HG02973 (cell line): ENCODE measurements around the gene PRSS16.

Source experiments
- ATAC-seq: cut with Tn5 transposase; IDR thresholded peaks from one replicate; pipeline ENCODE4 v1.9.1; 2021; ENCODE audit warnings: moderate library complexity; ENCODE audit not compliant: unreplicated experiment

Gene PRSS16

GRCh38 chr6:27281569-27281968 lies 34.1 kb downstream of the PRSS16 start:
- ATAC-seq, result no peak

- ATAC-seq, result no peak
Observed at GRCh38 chr6:27283279-27283678, 35.8 kb downstream of the PRSS16 start.

GRCh38 chr6:27286141-27286540 lies 38.6 kb downstream of the PRSS16 start:
- ATAC-seq, result no peak

DNA sequence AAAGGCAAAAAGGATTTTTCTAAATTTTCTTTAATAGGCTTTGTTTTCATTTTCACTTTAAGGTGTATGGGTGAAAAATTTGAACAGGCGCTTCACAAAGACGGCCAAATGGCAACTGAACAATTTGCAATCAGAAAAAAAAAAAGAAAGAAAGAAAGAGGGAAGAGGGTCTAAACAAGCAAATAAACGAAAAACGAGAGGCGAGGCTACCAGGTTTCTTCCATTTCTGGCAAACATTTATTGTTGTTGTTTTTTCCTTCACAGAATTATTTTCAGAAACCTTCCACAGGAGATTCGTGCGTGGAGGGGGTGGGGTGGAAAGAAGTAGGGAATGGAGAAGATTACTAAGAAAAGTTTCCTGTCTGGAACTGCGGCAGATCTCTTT lies 40.2 kb downstream of the PRSS16 start:
- ATAC-seq, result no peak

DNA sequence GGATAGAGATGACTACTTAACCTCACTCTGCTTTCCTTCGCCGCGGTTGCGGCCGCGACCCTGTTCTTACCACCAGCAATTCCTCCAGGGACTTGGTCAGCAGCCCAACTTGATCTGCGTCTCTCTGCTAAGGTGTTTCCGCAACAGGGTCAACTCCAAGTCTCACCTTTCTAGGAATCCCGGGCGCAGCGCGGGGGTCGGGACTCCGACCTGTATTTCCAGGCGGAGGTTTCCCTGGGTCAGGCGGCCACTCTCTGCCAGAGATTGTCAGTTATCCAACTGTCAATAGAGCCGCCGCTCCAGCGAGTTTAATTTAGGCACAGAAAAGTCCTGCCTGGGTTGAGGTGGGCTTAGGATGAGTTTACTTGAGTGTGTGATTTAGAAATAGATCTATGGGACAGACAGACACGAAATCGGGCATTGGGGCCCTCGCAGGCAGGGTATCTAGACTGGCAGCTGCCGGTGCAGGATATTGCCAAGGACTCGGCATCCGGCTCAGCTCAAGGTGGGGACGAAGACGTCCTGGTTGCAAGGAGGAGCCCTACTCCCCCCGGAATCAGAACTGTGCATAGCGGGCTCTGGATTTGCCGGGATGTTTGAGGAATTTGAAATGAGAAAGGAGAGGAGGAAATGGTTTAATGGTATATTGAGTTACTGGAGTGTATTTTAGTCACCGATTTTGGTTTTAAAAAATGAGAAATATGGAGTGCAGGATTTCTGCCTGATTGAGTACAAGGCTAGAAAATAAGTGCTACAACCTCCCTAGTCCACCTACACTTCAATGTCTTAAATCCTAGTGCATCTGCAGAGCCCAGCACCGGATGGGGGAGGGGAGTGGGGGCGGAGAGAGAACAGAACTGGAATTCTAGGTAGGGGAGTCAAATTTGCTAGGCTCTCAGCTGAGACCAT lies 40.9 kb downstream of the PRSS16 start:
- no peak for ATAC-seq

DNA sequence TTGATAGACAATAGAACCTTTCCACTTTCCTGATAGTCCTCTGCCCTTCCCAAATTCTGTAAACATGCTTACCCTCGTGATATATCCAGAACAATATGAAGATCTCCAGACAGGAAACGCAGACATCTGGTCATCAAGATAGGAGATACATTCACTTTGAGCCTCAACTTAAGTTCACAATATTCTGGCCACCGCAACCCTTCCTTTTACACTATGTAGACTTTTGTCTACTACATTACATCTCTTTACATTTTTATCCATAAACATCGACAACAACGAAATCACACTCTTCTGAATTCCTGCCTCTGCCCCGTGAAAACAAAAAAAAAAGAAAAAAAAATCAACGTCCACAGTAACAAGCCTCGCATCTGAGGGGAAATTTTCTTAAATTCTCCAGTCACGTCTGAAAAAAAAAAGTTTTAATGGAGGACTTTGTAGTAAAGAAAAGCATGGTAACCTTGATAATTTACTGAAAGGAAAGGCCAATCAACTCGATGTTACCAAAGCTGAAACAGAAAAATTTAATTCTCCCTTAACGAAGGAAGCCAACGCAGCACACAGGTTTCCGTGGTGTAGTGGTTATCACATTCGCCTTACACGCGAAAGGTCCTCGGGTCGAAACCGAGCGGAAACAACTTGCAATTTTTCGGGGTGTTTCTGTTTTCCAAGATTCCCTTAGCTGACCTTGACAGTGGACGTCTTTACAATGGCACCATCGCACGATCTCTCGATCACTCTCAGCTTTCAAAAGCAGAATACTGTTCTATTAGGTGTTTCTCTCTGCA lies 42.8 kb downstream of the PRSS16 start:
- no peak for ATAC-seq

DNA sequence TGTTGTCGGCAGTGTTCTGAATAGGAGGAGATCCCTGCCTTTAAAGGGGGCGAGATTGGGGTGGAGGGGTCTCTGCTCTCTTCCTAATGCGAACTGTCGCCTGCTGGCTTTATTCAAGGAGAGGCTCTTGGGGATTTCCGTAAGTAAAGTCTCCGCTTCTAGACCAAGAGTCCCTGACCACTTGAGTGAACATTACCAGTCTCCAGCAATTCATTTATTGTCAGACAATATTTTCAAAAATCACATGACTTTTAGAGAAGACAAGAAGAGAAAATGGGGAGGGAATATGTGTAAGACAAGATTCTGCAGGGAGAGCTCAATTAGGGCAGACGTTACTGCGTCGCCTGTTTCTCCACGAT lies 43.3 kb downstream of the PRSS16 start:
- ATAC-seq, result no peak

DNA sequence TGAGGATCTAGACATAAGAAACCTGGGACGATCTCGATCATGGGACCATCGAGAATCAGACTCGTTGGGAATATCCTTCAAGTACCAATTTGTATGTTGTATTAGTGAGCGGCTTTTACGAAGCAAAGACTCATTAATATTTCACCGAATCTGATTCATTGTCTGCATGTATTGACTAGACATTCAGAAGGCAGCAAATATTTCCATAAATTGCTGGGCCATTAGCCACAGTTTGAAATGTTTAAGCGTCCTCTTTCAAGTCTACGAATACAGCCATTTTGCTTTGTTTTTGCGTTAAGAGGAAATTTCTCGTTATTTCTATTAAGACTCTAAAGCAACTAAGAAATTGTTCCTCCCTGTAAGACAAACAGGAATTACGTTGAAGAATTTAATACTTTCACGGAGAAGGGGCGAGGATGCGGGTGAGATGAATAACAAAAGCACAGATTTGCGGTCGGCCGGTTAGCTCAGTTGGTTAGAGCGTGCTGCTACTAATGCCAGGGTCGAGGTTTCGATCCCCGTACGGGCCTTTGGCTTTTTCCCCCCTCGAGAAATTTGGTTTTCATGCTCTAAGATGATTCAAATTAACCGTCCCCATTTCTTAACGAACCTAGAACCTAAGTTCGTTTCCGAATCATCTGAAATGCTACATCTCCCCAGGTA lies 46.1 kb downstream of the PRSS16 start:
- no peak for ATAC-seq

- no peak for ATAC-seq
Observed at GRCh38 chr6:27294409-27294808, 46.9 kb downstream of the PRSS16 start.

GRCh38 chr6:27295301-27296079 lies 48.0 kb downstream of the PRSS16 start:
- ATAC-seq, result no peak

DNA sequence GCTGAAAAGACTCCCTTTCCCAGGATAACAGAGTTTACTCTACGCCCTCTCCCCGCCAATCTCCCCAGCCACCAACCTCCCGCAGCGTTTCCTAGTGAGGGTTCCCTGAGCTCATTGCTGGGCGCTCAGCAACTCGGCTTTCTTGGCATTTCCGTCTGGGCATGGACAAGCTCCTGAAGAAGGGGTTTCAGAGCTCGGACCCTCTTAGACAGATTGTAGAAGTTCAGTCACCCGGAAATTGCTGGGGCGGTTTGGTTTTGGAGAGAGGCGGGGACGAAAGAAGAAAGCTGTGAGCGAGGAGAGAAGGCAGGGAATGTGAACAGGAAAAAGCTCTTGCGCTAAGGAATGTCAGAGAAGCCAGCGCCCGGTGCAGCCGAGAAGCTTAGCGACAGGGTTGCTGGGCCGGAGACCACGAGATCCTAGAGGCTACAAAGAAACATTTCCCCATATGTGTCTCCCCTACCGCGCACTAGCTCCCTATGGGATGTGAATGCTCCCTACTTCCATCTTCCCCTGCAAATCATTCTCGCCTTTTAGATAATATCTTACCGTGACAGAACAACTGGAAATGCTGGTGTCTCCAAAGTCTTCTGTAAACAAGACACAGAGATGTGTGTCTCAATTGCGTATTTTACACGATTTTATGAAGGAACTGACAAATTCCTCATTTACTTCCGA lies 48.7 kb downstream of the PRSS16 start:
- no peak for ATAC-seq

DNA sequence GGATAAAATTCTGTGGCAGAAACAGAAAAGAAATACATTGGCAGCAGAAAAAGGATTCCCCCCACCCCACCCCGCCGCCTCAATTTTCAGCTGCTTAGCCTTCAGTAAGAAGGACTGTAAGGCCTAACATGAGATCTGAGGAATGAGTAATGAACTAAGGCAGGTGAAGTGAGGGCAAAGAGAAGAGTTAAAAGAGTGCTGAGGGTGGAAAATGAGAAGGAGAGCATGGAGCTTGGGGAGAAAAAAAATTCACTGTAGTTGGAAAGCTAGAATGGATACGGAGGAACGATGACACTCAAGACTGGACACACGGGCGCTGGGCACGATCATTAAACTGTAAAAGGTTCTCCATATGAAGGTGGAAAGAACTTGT lies 50.0 kb downstream of the PRSS16 start:
- no peak for ATAC-seq

- ATAC-seq, result no peak
Observed at GRCh38 chr6:27297857-27298730, 50.6 kb downstream of the PRSS16 start.

DNA sequence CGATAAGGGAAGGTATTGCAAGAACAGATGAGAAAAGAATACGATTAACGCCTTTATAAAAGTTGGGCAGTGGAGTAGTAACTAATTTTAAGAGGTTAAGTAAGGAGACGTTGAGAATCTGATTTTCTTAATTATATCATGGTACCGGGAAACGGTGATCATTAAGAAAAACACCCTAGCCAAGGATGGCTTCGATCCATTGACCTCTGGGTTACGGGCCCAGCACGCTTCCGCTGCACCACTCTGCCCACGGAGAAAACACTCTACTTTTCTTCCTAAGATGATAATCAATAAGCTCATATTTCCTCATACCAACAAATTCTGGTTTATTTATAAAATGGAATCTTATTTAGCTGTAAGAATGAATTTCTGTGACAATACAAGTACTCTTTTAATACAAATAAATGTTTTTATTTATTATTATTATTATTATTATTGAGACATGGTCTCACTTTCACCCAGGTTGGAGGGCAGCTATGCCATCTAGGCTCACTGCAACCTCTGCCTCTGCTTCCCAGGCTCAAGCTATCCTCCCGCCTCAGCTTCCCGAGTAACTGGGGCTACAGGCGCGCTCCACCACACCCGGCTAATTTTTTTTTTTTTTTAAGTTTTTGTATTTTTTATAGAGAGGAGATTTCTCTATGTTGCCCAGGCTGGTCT lies 56.2 kb downstream of the PRSS16 start:
- no peak for ATAC-seq
